Measurements from ENCODE around the gene IRF3. TPM values are rescaled to one million over a fixed set of nuclear protein-coding genes. Genes with fewer than 3 reads are reported as not detected.

Gene IRF3
- total and polyA plus RNA-seq, 2 of the 4 experiments (the other 2 are of a cell fraction) = 39.6 to 65.2 TPM

GRCh38 chr19:49629659-49630058 is 36.0 kb downstream of the IRF3 start:
- no peak overlapping the region for H4K5ac ChIP-seq (ENCODE audit: low read depth, low read length)
- no peak overlapping the region for H2BK120ac ChIP-seq (ENCODE audit: low read depth, low read length)
- no peak overlapping the region for H3K56ac ChIP-seq (ENCODE audit: extremely low read depth, insufficient read depth, low read length)
- in situ Hi-C loops (cut with MboI; ENCODE audit: low sequenced_read_pairs) (no loop called here), dilution Hi-C loops (cut with HindIII; ENCODE audit: low sequenced_read_pairs, unreplicated experiment) (no loop called here), intact Hi-C loops (cut with micrococcal nuclease) (no loop called here)
- H3K4me1 ChIP-seq (ENCODE audit: control insufficient read depth, insufficient read depth, low read length) = peaks cover 2% of the 10 kb centered on the region; the same call in 1 of the 2 replicates
- H2BK20ac ChIP-seq (ENCODE audit: low read depth, low read length) = no peak overlapping the region
- H3K27ac ChIP-seq (ENCODE audit: insufficient read depth, low read length) = no peak overlapping the region
- H2BK15ac ChIP-seq (ENCODE audit: low read depth, low read length) = no peak overlapping the region
- CTCF ChIA-PET = no interaction called here
- no peak overlapping the region for H3K9ac ChIP-seq (ENCODE audit: low read depth, low read length)
- H3K9me3 ChIP-seq (ENCODE audit: control insufficient read depth, insufficient read depth, low read length) = no peaks in the 10 kb centered on the region
- H3K4me2 ChIP-seq (ENCODE audit: low read depth, low read length) = no peak overlapping the region
- no peak overlapping the region for H2BK5ac ChIP-seq (ENCODE audit: low read depth, low read length, poor library complexity, severe bottlenecking)
- peaks cover 22% of the 10 kb centered on the region for H3K36me3 ChIP-seq (ENCODE audit: control insufficient read depth, insufficient read depth, low read length)
- H3K23ac ChIP-seq (ENCODE audit: low read depth, low read length) = no peak overlapping the region
- no peak overlapping the region for H3K14ac ChIP-seq (replicated peaks; ENCODE audit: low read depth, low read length)
- H4K8ac ChIP-seq (ENCODE audit: low read depth in 2 of 2, low read length in 2 of 2) = no peak overlapping the region
- no peak overlapping the region for H2AK5ac ChIP-seq (ENCODE audit: low read depth, low read length)
- no peak for ATAC-seq (ENCODE audit: low read depth)
- no peak overlapping the region for H3K18ac ChIP-seq (ENCODE audit: low read depth, low read length)
- no peaks in the 10 kb centered on the region for H3K27me3 ChIP-seq (ENCODE audit: control insufficient read depth, insufficient read depth, low read length)
- 80% methylated on average over 2 of the region's 9 CpGs; no CpG with 5 or more reads in 1 of the 2 experiments for WGBS, 2 experiments (ENCODE audit: extremely low coverage in 2 of 2, insufficient read length in 1 of 2)
- peaks cover 9% of the 10 kb centered on the region; the same call in 1 of the 2 replicates for H3K9me1 ChIP-seq (ENCODE audit: insufficient read depth, low read length)
- DNase-seq = no peak
- POLR2A ChIA-PET (ENCODE audit: unreplicated experiment) = interaction anchor here (0.7 kb wide), 1 partner anchor 10 kb away, joined by 10 read pairs; no protein-coding TSS in a partner anchor
- BruUV-seq (replicated peaks) = no TSS peak
- no peaks in the 10 kb centered on the region for H4K20me1 ChIP-seq (ENCODE audit: insufficient read depth, low read length)
- H3K4ac ChIP-seq (ENCODE audit: low read depth, low read length) = no peak overlapping the region
- no peak overlapping the region for H4K91ac ChIP-seq (ENCODE audit: insufficient read depth, low read depth, low read length)
- H3K4me3 ChIP-seq (ENCODE audit: insufficient read depth, low read depth, low read length) = no peak overlapping the region
- H2AK9ac ChIP-seq (replicated peaks; ENCODE audit: low read depth, low read length, poor library complexity) = no peak overlapping the region
- peaks cover 0 to 17% of the 10 kb centered on the region in 2 experiments; a peak in 2 of 4 replicates for H3K79me1 ChIP-seq (ENCODE audit: low read depth in 1 of 2, low read length in 2 of 2)
- TF ChIP-seq CHD1 (IDR thresholded peaks at IDR 0.05; ENCODE audit: low read depth, low read length) = no peak
- no peak overlapping the region for H2AFZ ChIP-seq (replicated peaks; ENCODE audit: low read length, poor library complexity)

Measured in IMR-90 (cell line).